ENCODE results near the gene CAND2. TPM values are rescaled to one million over a fixed set of nuclear protein-coding genes. Genes with fewer than 3 reads are reported as not detected.

CAND2 gene
- total and polyA plus RNA-seq, 2 of the 8 experiments (the other 6 are each of a cell fraction or from before 2014, with no cell fraction given): 8.7 TPM

DNA sequence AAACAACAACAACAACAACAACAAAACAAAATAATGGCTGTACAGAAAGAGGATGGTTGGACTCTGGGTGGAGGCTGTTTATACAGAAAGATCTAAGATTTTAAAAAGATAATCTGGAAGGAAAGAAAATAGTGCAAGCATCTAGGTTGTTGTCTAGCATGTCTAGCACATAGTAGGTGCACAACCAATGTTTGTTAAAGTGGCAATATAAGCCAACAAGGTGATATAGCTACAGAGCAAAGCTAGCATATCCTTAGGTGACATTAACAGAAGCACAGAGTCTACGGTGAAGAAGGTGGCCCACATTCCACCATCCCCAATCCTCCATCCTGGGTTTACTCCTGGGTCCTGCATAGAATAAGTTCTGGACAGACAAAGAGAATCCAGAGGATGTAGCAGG is 42.2 kb upstream of the CAND2 start (continued):
- TF ChIP-seq, protein P1, sequence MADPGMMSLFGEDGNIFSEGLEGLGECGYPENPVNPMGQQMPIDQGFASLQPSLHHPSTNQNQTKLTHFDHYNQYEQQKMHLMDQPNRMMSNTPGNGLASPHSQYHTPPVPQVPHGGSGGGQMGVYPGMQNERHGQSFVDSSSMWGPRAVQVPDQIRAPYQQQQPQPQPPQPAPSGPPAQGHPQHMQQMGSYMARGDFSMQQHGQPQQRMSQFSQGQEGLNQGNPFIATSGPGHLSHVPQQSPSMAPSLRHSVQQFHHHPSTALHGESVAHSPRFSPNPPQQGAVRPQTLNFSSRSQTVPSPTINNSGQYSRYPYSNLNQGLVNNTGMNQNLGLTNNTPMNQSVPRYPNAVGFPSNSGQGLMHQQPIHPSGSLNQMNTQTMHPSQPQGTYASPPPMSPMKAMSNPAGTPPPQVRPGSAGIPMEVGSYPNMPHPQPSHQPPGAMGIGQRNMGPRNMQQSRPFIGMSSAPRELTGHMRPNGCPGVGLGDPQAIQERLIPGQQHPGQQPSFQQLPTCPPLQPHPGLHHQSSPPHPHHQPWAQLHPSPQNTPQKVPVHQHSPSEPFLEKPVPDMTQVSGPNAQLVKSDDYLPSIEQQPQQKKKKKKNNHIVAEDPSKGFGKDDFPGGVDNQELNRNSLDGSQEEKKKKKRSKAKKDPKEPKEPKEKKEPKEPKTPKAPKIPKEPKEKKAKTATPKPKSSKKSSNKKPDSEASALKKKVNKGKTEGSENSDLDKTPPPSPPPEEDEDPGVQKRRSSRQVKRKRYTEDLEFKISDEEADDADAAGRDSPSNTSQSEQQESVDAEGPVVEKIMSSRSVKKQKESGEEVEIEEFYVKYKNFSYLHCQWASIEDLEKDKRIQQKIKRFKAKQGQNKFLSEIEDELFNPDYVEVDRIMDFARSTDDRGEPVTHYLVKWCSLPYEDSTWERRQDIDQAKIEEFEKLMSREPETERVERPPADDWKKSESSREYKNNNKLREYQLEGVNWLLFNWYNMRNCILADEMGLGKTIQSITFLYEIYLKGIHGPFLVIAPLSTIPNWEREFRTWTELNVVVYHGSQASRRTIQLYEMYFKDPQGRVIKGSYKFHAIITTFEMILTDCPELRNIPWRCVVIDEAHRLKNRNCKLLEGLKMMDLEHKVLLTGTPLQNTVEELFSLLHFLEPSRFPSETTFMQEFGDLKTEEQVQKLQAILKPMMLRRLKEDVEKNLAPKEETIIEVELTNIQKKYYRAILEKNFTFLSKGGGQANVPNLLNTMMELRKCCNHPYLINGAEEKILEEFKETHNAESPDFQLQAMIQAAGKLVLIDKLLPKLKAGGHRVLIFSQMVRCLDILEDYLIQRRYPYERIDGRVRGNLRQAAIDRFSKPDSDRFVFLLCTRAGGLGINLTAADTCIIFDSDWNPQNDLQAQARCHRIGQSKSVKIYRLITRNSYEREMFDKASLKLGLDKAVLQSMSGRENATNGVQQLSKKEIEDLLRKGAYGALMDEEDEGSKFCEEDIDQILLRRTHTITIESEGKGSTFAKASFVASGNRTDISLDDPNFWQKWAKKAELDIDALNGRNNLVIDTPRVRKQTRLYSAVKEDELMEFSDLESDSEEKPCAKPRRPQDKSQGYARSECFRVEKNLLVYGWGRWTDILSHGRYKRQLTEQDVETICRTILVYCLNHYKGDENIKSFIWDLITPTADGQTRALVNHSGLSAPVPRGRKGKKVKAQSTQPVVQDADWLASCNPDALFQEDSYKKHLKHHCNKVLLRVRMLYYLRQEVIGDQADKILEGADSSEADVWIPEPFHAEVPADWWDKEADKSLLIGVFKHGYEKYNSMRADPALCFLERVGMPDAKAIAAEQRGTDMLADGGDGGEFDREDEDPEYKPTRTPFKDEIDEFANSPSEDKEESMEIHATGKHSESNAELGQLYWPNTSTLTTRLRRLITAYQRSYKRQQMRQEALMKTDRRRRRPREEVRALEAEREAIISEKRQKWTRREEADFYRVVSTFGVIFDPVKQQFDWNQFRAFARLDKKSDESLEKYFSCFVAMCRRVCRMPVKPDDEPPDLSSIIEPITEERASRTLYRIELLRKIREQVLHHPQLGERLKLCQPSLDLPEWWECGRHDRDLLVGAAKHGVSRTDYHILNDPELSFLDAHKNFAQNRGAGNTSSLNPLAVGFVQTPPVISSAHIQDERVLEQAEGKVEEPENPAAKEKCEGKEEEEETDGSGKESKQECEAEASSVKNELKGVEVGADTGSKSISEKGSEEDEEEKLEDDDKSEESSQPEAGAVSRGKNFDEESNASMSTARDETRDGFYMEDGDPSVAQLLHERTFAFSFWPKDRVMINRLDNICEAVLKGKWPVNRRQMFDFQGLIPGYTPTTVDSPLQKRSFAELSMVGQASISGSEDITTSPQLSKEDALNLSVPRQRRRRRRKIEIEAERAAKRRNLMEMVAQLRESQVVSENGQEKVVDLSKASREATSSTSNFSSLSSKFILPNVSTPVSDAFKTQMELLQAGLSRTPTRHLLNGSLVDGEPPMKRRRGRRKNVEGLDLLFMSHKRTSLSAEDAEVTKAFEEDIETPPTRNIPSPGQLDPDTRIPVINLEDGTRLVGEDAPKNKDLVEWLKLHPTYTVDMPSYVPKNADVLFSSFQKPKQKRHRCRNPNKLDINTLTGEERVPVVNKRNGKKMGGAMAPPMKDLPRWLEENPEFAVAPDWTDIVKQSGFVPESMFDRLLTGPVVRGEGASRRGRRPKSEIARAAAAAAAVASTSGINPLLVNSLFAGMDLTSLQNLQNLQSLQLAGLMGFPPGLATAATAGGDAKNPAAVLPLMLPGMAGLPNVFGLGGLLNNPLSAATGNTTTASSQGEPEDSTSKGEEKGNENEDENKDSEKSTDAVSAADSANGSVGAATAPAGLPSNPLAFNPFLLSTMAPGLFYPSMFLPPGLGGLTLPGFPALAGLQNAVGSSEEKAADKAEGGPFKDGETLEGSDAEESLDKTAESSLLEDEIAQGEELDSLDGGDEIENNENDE (IDR thresholded peaks at IDR 0.05; ENCODE audit: insufficient replicate concordance, low read length): no peak
- TF ChIP-seq SIX5 (IDR thresholded peaks at IDR 0.05; ENCODE audit: low read depth, low read length) (no peak), BCL11A (IDR thresholded peaks at IDR 0.05; ENCODE audit: low read depth in 2 of 2, low read length in 2 of 2) (no peak), FOSL1 (IDR thresholded peaks at IDR 0.05; ENCODE audit: insufficient read depth, low read depth, low read length) (no peak), SP4 (IDR thresholded peaks at IDR 0.05; ENCODE audit: low read length) (no peak)

All from H1 (cell line).